Measurements from ENCODE around the gene AGBL1. TPM values are rescaled to one million over a fixed set of nuclear protein-coding genes. Genes with fewer than 3 reads are reported as not detected.

The AGBL1 gene
- total RNA-seq, 2 experiments from 2014 or later = not detected

DNA sequence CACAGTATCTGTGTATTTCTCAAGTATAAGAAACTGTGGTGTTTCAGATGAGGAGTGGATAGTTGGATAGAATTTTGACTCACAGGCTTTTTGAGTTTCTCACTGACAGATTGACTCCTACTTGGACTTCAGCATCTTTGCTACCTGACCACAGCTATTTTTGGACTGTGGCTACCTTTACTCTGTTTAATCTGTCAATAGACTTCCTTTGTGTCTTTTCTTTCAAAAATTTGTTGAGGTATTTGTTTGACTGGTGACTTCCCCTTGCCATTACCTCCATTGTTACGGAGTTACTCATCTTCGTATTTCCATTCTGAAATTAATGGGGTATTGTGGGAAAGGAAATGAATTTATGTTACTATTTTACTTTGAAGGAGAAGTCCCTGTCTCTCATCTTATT lies 123.8 kb downstream of the AGBL1 start:
- Mint-ChIP-seq H3K9me3 (no peaks in the 10 kb centered on the region), H3K4me3 (no peak overlapping the region)

DNA sequence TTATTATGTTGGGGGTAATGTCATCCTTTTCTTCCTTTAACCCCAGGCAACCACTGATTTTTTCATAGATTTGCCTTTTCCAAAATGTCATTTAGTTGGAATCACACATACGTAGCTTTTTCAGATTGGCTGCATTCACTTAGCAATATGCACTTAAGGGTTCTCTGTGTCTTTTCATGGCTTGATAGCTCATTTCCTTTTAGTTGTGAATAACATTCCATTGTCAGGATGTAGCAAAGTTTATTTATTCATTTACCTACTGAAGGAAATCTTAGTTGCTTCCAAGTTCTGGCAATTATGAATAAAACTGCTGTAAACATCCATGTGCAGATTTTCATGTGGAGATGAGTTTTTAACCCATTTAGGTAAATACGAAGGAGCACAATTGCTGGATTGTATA lies 125.4 kb downstream of the AGBL1 start:
- peaks cover 6% of the 10 kb centered on the region for H3K27me3 Mint-ChIP-seq
- no peak overlapping the region for H3K4me3 Mint-ChIP-seq
- H3K27ac Mint-ChIP-seq = no peak overlapping the region
- no peaks in the 10 kb centered on the region for H3K36me3 Mint-ChIP-seq
- POLR2A ChIA-PET = no interaction called here
- DNase-seq (no peak), ATAC-seq (ENCODE audit: low read depth) (no peak)
- no peaks in the 10 kb centered on the region for H3K4me1 Mint-ChIP-seq
- H3K9me3 Mint-ChIP-seq = peaks cover 1% of the 10 kb centered on the region

More for the DNA sequence above, 123.8 kb downstream of the AGBL1 start:
- no peaks in the 10 kb centered on the region for H3K36me3 Mint-ChIP-seq
- DNase-seq (no peak), ATAC-seq (ENCODE audit: low read depth) (no peak)
- H3K27me3 Mint-ChIP-seq = peaks cover 4% of the 10 kb centered on the region
- no peaks in the 10 kb centered on the region for H3K4me1 Mint-ChIP-seq
- POLR2A ChIA-PET = no interaction called here
- H3K27ac Mint-ChIP-seq = no peak overlapping the region

DNA sequence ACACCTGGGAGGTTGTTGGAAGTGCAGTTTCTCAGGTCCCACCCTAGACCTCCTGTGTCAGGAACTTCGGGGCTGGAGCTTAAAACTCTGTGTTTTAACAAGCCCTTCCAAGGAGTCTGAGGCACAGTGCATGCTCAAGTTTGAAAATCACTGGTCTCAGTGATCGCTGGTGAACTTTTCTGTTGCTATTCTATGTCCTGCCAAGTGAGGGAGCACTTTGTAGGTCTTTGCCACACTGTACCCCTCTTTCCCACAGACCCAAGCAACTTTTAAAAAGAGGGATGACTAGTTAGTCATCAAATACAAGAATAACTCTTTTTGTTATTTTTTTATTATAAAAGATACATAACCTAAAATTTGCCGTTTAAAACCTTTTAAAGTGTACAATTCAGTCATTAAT lies 133.7 kb downstream of the AGBL1 start:
- Mint-ChIP-seq H3K4me1 (no peaks in the 10 kb centered on the region), H3K27me3 (peaks cover 1% of the 10 kb centered on the region), H3K36me3 (no peaks in the 10 kb centered on the region), H3K9me3 (peaks cover 11% of the 10 kb centered on the region), H3K4me3 (no peak overlapping the region), H3K27ac (no peak overlapping the region)
- DNase-seq (no peak), ATAC-seq (ENCODE audit: low read depth) (no peak)
- POLR2A ChIA-PET = no interaction called here

DNA sequence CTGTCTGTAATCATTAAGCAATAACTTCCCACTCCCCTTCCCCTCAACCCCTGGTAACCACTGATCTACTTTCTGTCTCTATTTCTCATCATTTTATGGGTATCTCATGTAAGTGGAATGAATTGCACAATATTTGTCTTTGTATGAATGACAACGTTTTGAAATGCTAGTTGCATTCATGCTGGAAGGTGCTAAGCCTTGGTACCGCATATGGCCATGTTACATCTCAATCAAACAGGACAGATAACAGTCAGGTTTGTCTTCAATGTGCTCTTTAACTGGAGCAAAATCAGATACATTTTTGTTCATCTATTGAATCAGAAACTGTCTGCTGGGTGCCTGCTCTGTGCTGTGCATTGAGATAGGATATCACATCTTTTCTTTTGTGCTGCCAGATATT lies 134.2 kb downstream of the AGBL1 start:
- H3K4me3 Mint-ChIP-seq = no peak overlapping the region
- H3K27ac Mint-ChIP-seq = no peak overlapping the region
- POLR2A ChIA-PET = no interaction called here
- ATAC-seq (ENCODE audit: low read depth) (no peak), DNase-seq (no peak)
- peaks cover 1% of the 10 kb centered on the region for H3K27me3 Mint-ChIP-seq
- H3K36me3 Mint-ChIP-seq = no peaks in the 10 kb centered on the region
- H3K4me1 Mint-ChIP-seq = no peaks in the 10 kb centered on the region
- H3K9me3 Mint-ChIP-seq = peaks cover 11% of the 10 kb centered on the region

DNA sequence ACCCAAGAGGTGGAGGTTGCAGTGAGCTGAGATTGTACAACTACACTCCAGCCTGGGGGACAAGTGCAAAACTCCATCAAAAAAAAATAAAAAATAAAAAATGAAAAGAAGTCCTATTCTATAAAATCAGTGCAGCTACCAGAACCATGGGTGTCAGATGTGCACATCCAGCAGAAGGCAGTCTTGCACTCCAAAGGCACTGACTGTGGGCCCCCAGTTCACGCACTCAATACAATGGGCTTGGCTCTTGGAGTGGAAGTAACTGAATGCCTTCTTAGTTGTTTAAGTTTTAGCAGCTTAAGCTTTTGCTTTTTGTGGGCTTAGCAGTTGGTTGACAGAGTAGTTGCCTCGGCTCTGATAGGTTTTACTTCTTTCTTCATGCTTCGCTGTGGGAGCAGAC lies 141.4 kb downstream of the AGBL1 start:
- Mint-ChIP-seq H3K9me3 (peaks cover 9% of the 10 kb centered on the region), H3K4me3 (no peak overlapping the region), H3K36me3 (no peaks in the 10 kb centered on the region), H3K27ac (no peak overlapping the region), H3K27me3 (peaks cover 2% of the 10 kb centered on the region), H3K4me1 (no peaks in the 10 kb centered on the region)
- DNase-seq (no peak), ATAC-seq (ENCODE audit: low read depth) (no peak)
- POLR2A ChIA-PET = no interaction called here

DNA sequence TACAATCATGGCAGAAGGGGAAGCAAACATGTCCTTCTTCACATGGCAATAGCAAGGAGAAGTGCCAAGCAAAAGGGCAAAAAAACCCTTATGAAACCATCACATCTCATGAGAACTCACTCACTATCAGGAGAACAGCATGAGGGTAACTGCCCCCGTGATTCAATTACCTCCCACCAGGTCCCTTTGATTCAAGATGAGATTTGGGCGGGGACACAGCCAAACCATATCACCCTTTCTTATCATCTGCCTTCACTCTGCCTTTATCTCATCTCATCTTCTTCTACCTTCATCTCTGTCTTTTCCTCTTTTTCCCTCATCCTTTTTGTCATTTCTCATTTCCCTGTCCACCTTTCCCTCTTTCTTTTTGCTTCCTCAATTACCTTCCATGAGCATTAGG lies 149.6 kb downstream of the AGBL1 start:
- H3K9me3 Mint-ChIP-seq = no peaks in the 10 kb centered on the region
- ATAC-seq (ENCODE audit: low read depth) (no peak), DNase-seq (no peak)
- H3K27ac Mint-ChIP-seq = no peak overlapping the region
- no peak overlapping the region for H3K4me3 Mint-ChIP-seq
- peaks cover 15% of the 10 kb centered on the region for H3K27me3 Mint-ChIP-seq
- no peaks in the 10 kb centered on the region for H3K36me3 Mint-ChIP-seq
- no peaks in the 10 kb centered on the region for H3K4me1 Mint-ChIP-seq
- POLR2A ChIA-PET = no interaction called here

DNA sequence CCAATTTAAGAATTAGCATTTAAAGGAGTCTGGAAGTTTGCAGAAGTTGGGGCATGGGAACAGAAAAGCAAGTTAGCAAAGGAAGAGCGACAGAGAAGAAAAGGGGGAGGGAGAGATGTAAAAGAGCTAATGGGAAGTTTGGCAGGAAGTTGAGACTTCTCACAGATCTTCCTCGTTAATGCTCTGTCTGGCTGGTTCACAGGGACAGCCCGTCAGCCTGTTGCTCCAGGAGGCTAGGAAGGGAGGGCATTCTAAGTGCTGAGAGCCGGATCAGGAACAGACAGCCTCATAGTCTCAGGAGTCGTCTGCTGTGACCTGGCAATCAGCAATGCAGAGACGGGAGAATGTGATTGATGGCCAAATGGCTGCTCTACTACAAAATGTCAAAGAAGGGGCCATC lies 150.3 kb downstream of the AGBL1 start:
- Mint-ChIP-seq H3K4me1 (no peaks in the 10 kb centered on the region), H3K4me3 (no peak overlapping the region), H3K9me3 (no peaks in the 10 kb centered on the region), H3K36me3 (no peaks in the 10 kb centered on the region), H3K27me3 (peaks cover 15% of the 10 kb centered on the region), H3K27ac (no peak overlapping the region)
- ATAC-seq (ENCODE audit: low read depth) (no peak), DNase-seq (no peak)
- POLR2A ChIA-PET = no interaction called here

DNA sequence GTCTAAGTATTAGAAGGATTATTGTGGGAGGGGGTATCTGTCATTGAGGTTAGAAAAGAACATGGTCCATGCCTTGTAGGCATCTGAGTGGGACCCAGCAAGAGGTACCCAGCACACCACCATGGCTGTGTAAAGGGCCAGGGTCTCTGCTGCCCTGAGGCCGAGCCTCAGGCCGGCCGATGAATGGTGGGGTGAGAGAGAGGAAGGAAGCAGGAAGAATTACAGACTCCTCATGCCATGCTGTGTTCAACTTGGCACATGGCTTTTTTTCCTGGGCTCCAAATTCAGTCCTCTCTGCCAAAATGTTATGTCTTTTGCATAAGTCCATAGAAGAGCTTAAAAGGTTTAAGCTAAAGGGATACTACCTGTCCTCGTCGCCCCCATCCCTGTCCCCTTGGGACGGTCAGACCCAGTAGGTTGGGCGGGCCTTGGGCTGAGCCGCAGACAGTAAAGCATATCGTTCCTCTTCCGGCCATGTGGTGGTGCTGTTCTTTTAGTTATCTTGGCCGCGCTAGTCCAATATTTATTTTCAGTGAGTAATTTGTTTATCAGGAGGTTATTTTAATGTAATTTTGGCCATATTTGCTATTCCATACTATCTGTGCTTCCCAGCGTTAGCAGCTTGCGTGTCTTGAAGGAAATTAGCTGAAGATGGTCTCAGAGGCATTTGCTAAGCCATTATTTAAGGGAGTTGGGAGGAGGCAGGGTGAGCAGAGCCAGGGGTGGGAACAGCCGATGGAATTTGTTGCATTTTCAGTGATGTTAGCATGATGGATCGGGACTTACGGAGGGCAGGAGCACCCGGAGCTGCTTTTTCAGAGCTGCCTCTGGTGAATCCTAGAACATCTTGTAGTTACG lies 152.4 kb downstream of the AGBL1 start:
- peaks cover 26% of the 10 kb centered on the region for H3K27me3 Mint-ChIP-seq
- ATAC-seq (ENCODE audit: low read depth) = peak; percentile 65
- H3K4me1 Mint-ChIP-seq = peaks cover 3% of the 10 kb centered on the region
- no peaks in the 10 kb centered on the region for H3K9me3 Mint-ChIP-seq
- H3K27ac Mint-ChIP-seq = no peak overlapping the region
- POLR2A ChIA-PET = no interaction called here
- H3K36me3 Mint-ChIP-seq = no peaks in the 10 kb centered on the region
- peak; percentile 32 for DNase-seq
- H3K4me3 Mint-ChIP-seq = no peak overlapping the region

DNA sequence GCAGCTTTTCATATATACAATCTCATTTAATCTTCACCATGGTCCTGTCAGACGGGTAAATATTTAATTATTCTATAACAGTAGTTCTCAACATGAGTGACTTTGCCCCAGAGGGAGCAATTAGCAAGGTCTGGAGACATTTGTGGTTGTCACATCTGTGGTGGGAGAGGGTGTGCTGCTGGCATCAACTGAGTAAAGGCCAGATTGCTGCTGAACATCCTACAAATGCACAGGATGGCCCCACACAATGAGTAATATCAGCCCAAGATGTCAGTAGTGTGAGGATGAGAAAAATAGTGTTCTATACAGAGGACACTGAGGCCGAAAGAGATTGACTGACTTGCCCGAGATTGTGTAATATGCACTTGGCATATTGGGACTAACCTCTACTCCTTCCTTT lies 156.0 kb downstream of the AGBL1 start:
- H3K27me3 Mint-ChIP-seq = peaks cover 27% of the 10 kb centered on the region
- ATAC-seq (ENCODE audit: low read depth) (no peak), DNase-seq (no peak)
- no peak overlapping the region for H3K27ac Mint-ChIP-seq
- H3K4me3 Mint-ChIP-seq = no peak overlapping the region
- H3K36me3 Mint-ChIP-seq = no peaks in the 10 kb centered on the region
- peaks cover 3% of the 10 kb centered on the region for H3K4me1 Mint-ChIP-seq
- POLR2A ChIA-PET = no interaction called here
- no peaks in the 10 kb centered on the region for H3K9me3 Mint-ChIP-seq

DNA sequence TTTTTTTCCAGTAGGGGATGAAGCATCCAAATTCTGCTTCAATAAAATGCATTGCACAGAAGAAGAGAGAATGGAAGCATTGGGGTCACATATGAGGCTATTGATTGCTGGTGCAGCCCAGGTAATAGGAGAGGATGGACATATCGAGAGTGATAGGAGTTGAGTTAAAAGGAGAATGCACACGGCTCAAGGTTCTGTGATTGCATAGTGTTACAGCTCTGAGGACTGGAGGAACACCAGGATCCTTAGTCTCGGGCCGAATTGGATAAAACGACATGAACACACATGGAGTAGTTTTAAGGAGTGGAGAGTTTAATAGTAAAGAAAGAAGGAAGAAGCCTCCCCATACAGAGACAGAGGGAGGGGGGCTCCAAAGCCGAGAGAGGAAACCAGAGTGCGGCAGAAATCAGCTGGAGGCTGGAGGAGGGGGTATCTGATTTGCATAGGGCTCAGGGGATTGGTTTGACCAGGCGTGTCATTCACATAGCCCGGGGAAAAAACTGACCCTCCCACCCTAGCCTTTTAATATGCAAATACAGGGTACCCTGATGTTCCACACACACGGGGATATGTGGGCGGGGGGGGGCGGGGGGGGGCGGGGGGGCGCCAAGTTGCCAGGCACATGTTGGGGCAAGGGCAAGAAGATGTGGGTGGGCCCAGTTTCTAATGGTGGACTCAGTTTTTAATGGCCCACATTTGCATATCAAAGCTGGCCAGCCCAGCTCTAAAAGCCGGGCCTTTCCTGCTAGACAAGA lies 156.9 kb downstream of the AGBL1 start:
- POLR2A ChIA-PET = no interaction called here
- Mint-ChIP-seq H3K4me1 (peaks cover 3% of the 10 kb centered on the region), H3K9me3 (no peaks in the 10 kb centered on the region), H3K27me3 (peaks cover 27% of the 10 kb centered on the region), H3K27ac (no peak overlapping the region), H3K4me3 (no peak overlapping the region), H3K36me3 (no peaks in the 10 kb centered on the region)
- DNase-seq (no peak), ATAC-seq (ENCODE audit: low read depth) (no peak)

DNA sequence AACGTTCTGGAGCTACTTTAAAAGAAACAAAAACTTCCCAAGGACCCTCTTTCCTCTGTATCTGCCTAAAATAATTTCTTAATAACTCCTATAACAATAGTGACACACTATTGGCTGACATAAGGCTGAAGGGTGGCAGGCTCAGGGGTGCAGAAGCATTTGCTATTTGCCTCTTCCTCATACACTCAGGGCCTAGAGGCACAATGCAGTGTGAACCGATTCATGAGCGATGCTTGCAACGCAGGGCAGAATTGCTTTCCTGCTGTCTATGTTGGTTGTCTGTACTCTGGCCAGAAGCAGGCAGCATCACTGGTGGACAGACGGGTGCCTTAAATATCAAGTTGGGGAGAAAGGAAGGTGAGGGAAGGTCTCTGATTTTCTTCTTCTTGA lies 157.4 kb downstream of the AGBL1 start:
- H3K27me3 Mint-ChIP-seq = peaks cover 25% of the 10 kb centered on the region
- H3K4me3 Mint-ChIP-seq = no peak overlapping the region
- no peak overlapping the region for H3K27ac Mint-ChIP-seq
- no peaks in the 10 kb centered on the region for H3K36me3 Mint-ChIP-seq
- no peak for DNase-seq
- H3K9me3 Mint-ChIP-seq = no peaks in the 10 kb centered on the region
- no peak for ATAC-seq (ENCODE audit: low read depth)
- H3K4me1 Mint-ChIP-seq = peaks cover 3% of the 10 kb centered on the region
- POLR2A ChIA-PET = no interaction called here

DNA sequence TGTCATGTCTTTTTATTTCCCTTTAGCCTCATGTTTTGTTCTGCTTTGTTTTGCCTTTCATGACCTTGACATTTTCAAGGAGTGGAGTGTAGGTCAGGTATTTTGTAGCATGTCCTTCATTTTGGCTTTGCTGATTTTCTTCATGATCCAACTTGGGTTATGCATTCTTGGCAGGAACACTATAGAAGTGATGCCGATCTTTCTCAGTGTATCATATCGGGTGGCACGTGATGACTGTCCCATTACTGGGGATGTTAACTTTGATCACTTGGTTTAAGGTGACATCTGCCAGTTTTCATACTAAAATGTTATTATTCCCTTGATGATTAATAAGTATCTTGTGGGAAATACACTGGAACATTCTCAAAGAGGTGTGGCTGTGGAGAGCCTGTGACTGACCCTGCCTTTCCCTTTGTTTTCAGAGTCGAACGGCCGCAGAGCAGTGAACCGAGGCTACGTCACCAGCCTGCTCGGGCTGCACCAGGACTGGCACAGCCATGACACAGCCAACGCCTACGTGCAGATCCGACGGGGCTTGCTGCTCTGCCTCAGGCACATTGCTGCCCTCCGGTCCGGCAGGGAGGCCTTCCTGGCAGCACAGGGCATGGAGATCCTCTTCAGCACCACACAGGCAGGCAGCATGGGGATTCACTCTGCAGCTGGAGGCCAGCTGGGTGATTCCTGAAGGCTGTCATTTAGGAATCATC lies 167.7 kb downstream of the AGBL1 start:
- no peak overlapping the region for H3K27ac Mint-ChIP-seq
- H3K9me3 Mint-ChIP-seq = no peaks in the 10 kb centered on the region
- no peak overlapping the region for H3K4me3 Mint-ChIP-seq
- H3K36me3 Mint-ChIP-seq = no peaks in the 10 kb centered on the region
- POLR2A ChIA-PET = no interaction called here
- no peaks in the 10 kb centered on the region for H3K27me3 Mint-ChIP-seq
- DNase-seq (no peak), ATAC-seq (ENCODE audit: low read depth) (no peak)
- no peaks in the 10 kb centered on the region for H3K4me1 Mint-ChIP-seq

DNA sequence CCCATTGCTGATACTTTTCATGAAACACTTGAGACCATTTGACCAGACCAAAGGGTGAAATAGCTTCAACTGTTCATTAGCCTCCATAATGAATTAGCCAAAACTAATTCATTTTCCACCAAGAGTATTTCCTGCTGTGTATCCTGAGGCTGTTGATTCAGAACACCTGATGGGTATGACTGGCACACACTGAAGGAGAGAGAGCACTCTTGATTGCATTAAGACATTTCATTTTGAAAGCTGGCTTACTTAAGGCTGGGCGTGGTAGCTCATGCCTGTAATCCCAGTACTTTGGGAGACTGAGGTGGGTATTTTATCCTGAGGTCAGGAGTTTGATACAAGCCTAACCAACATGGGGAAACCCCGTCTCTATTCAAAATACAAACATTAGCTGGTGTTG lies 175.6 kb downstream of the AGBL1 start:
- no peak for DNase-seq
- Mint-ChIP-seq H3K36me3 (no peaks in the 10 kb centered on the region), H3K27me3 (no peaks in the 10 kb centered on the region), H3K4me3 (no peak overlapping the region), H3K9me3 (no peaks in the 10 kb centered on the region), H3K27ac (no peak overlapping the region), H3K4me1 (no peaks in the 10 kb centered on the region)
- POLR2A ChIA-PET = no interaction called here
- no peak for ATAC-seq (ENCODE audit: low read depth)

DNA sequence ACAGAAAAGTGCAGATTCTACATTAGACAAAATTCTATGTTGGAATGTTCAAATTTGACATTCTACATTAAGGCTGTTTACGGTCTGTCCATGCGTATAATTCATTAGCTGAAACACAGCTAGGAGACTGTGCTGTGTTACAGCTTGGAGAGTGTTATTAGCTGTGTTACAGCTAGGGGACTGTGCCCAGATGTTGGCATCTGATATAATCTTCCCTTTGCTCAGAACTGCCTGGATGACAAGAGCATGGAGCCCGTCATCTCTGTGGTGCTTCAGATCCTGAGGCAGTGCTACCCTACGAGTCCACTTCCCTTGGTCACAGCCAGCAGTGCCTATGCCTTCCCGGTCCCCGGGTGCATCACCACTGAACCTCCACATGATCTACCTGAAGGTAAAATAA lies 177.0 kb downstream of the AGBL1 start:
- Mint-ChIP-seq H3K27me3 (peaks cover 2% of the 10 kb centered on the region), H3K36me3 (no peaks in the 10 kb centered on the region), H3K9me3 (no peaks in the 10 kb centered on the region), H3K27ac (no peak overlapping the region), H3K4me1 (no peaks in the 10 kb centered on the region), H3K4me3 (no peak overlapping the region)
- DNase-seq (no peak), ATAC-seq (ENCODE audit: low read depth) (no peak)
- POLR2A ChIA-PET = no interaction called here

All from activated naive CD8-positive, alpha-beta T cell treated with anti-CD3 and anti-CD28 coated beads, Interleukin-2, amount 10 ng/mL, durations not matched to agents 7 days and 5 days (primary cell).